ENCODE measurements around the gene SLC35B2. TPM values are rescaled to one million over a fixed set of nuclear protein-coding genes. Genes with fewer than 3 reads are reported as not detected.
A peak's percentile ranks its signal among the peaks of the same experiment; 100 is the strongest.

SLC35B2 gene
- 34.4 and 37.1 TPM in 2 replicates for total RNA-seq (2013; cell fraction: nucleolus; rRNA removed)
- total RNA-seq (2014; rRNA removed) (34.1 and 35.1 TPM in 2 replicates), total RNA-seq (2014; rRNA removed; fragmentation: Illumina TruSeq; extraction: Trizol) (24.3 and 25.1 TPM in 2 replicates), total RNA-seq (2021) (33.5 and 35.8 TPM in 2 replicates), polyA plus RNA-seq (2011; rRNA removed) (19.7 and 32.2 TPM in 2 replicates), polyA plus RNA-seq (2014; fragmentation: Illumina TruSeq; extraction: Trizol) (23.9 and 35.2 TPM in 2 replicates), polyA plus RNA-seq (2014; fragmentation: Nextera tagmentation; extraction: Ambion mirVana) (10 to 100 TPM; 11.3 to 14.9 TPM), polyA plus RNA-seq (2014; rRNA removed) (45.2 and 45.4 TPM in 2 replicates), polyA plus RNA-seq (2016; fragmentation: Nextera tagmentation; extraction: Ambion mirVana) (10 to 100 TPM; 39.5 to 40.8 TPM), polyA minus RNA-seq (2011; rRNA and poly(A)+ RNA removed) (17.3 and 33.3 TPM in 2 replicates), Bru-seq, nascent RNA (percentile 86 among the genes with signal in this experiment), BruChase-seq, experiment 1, labeled RNA remaining after a 6-hour chase (percentile 89 among the genes with signal in this experiment), BruChase-seq, experiment 2, labeled RNA remaining after a 2-hour chase (percentile 88 among the genes with signal in this experiment)
- polyA plus RNA-seq (2011; ENCODE audit: low read depth), result 23.1 TPM
- polyA plus RNA-seq (2011; cell fraction: cytosol; rRNA removed), result 48.8 and 53.9 TPM in 2 replicates
- polyA plus RNA-seq (2011; cell fraction: nucleus; rRNA removed), result 89.8 and 144 TPM in 2 replicates
- polyA plus RNA-seq (2012), result 38.5 and 38.9 TPM in 2 replicates
- polyA minus RNA-seq (2011; cell fraction: cytosol; rRNA and poly(A)+ RNA removed), result 5.2 and 7.0 TPM in 2 replicates
- polyA minus RNA-seq (2011; cell fraction: nucleus; rRNA and poly(A)+ RNA removed), result 19.7 and 27.3 TPM in 2 replicates
- long read RNA-seq, experiment 1, transcript SLC35B2-202 (4 exons, 2,043 nt), result major isoform, 10 of 16 reads
- long read RNA-seq, experiment 1, partial matches to known transcripts, result 2 of 16 reads
- long read RNA-seq, experiment 1, other reads (novel, unspliced or antisense), result 3 of 16 reads
- long read RNA-seq, experiment 2, partial matches to known transcripts, result 5 of 12 reads
- long read RNA-seq, experiment 2, other reads (novel, unspliced or antisense), result 2 of 12 reads

GRCh38 chr6:44257025-44257752, at the start of gene SLC35B2:
TSS of gene SLC35B2 (minus strand) at chr6:44257528. CDS start at chr6:44257410, 118 bp downstream.
- no peaks in the 10 kb centered on the region for H3K9me3 ChIP-seq (replicated peaks; ENCODE audit: control insufficient read depth, insufficient read depth, low read length)
- no peaks in the 10 kb centered on the region for H3K27me3 ChIP-seq (replicated peaks in 1 of 2; ENCODE audit: control insufficient read depth in 2 of 2, insufficient read depth in 2 of 2, low read length in 1 of 2)
- DNase-seq (ENCODE audit: low read depth, low spot score), result no peak
- ChIA-PET SMC1A (ENCODE audit: uncharacterized antibody, unreplicated experiment) (interaction anchor here (0.7 to 3.1 kb wide), 9 partner anchors 10 to 161 kb away, joined by 3 to 25 read pairs (median 3); partner anchors contain the start of gene HSP90AB1), CTCF (interaction anchor here (1.0 to 5.0 kb wide), 14 partner anchors 10 to 161 kb away, joined by 3 to 45 read pairs (median 6); partner anchors contain the start of gene HSP90AB1), POLR2A (interaction anchor here (1.0 to 10.7 kb wide), 5 partner anchors 6 to 38 kb away, joined by 3 to 131 read pairs (median 8); partner anchors contain the start of gene HSP90AB1), RAD21 (ENCODE audit: unreplicated experiment) (interaction anchor here (0.8 to 4.8 kb wide), 8 partner anchors 8 to 176 kb away, joined by 3 to 28 read pairs (median 4); partner anchors contain the start of genes HSP90AB1, NFKBIE and SLC29A1)
- H3K4me3 ChIP-seq, result peak within 1 kb of the TSS; percentile 77
- no TSS peak for BruUV-seq (replicated peaks)
- peak within 1 kb of the TSS; percentile 70 for H2AFZ ChIP-seq (ENCODE audit: control insufficient read depth, low read depth, low read length)
- peaks cover 32 to 41% of the 10 kb centered on the region in 2 experiments for H3K36me3 ChIP-seq (ENCODE audit: control insufficient read depth in 2 of 2, insufficient read depth in 2 of 2, low read length in 1 of 2)
- peaks cover 4% of the 10 kb centered on the region; the same call in 1 of the 2 replicates for H4K20me1 ChIP-seq (ENCODE audit: control insufficient read depth, insufficient read depth)
- in situ Hi-C loops (cut with MboI) (no loop called here), intact Hi-C loops (cut with micrococcal nuclease; ENCODE audit: unreplicated experiment) (no loop called here)
- 1% methylated on average over 48 of the region's 80 CpGs for WGBS (ENCODE audit: insufficient coverage, insufficient replicate concordance, low lambda C conversion rate, missing lambda C conversion rate)
- FAIRE-seq, result no peak
- H3K4me2 ChIP-seq (ENCODE audit: control insufficient read depth, insufficient read depth), result peak within 1 kb of the TSS; percentile 98
- ATAC-seq, result peak; percentile 54
- peak within 1 kb of the TSS; percentile 99 for H3K27ac ChIP-seq (ENCODE audit: control insufficient read depth, insufficient read depth)
- H3K9ac ChIP-seq (ENCODE audit: control insufficient read depth, insufficient read depth, low read length), result peak within 1 kb of the TSS; percentile 90
- peaks cover 85% of the 10 kb centered on the region for H3K79me2 ChIP-seq (ENCODE audit: control insufficient read depth, insufficient read depth, low read length)
- peaks cover 61% of the 10 kb centered on the region for H3K4me1 ChIP-seq (ENCODE audit: control insufficient read depth, insufficient read depth, low read length)
- peak; percentile 87 for TF ChIP-seq SMARCA5 (IDR thresholded peaks at IDR 0.05)
- TF ChIP-seq ESRRA (IDR thresholded peaks at IDR 0.05; ENCODE audit: low read length), result no peak
- TF ChIP-seq SIX5 (IDR thresholded peaks at IDR 0.05; ENCODE audit: low read depth, low read length, severe bottlenecking), result no peak
- TF ChIP-seq STAT1 (conservative IDR thresholded peaks at IDR 0.05), result no peak
- no peak for TF ChIP-seq REST (IDR thresholded peaks at IDR 0.05; ENCODE audit: low read depth, low read length)
- TF ChIP-seq YBX1 (IDR thresholded peaks at IDR 0.05), result no peak
- TF ChIP-seq CEBPZ (IDR thresholded peaks at IDR 0.05; ENCODE audit: low read depth, low read length), result no peak
- peak; percentile 93 for TF ChIP-seq BCL3 (IDR thresholded peaks at IDR 0.05; ENCODE audit: borderline replicate concordance, insufficient read depth, low read depth, low read length, poor library complexity, severe bottlenecking)
- peak; percentile 66; the same call in 1 of the 2 replicates for TF ChIP-seq MXI1 (IDR thresholded peaks at IDR 0.05; ENCODE audit: low read depth, low read length)

Data from GM12878 (cell line).